NT2/D1 (cell line): ENCODE data around the gene MPP2.

ENCODE experiments used
- SUZ12 ChIP-seq: IDR thresholded peaks from 2 replicates; pipeline ENCODE4 v1.6.1; 2011; ENCODE audit not compliant: insufficient read length, insufficient read depth; ENCODE audit errors: extremely low read depth
- ZNF274 ChIP-seq: IDR thresholded peaks from 2 replicates; pipeline ENCODE4 v1.6.1; 2011; ENCODE audit warnings: mild to moderate bottlenecking, low read depth, low read length

DNA sequence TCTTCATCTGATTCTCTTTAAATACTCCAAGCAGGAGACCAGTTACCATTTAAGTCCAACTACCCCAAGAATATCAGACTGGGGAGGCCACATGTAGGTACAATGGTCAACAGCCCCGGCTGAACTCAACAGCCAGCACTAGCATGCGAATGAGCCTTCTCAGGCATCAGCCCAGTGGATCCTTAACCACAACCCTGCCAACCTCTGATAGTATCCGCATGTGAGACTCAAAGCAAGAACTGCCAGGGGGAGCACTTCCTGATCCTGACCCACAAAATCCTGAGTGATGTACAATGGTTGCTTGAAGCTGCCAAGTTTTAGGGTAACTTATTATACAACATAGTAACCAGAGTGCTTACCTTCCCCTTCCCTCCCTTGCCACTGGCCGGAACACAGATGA lies 42.4 kb upstream of the MPP2 start:
- TF ChIP-seq ZNF274 = no peak
- no peak for TF ChIP-seq SUZ12
